ENCODE results near the gene CHI3L2.

- TF ChIP-seq, protein P1, sequence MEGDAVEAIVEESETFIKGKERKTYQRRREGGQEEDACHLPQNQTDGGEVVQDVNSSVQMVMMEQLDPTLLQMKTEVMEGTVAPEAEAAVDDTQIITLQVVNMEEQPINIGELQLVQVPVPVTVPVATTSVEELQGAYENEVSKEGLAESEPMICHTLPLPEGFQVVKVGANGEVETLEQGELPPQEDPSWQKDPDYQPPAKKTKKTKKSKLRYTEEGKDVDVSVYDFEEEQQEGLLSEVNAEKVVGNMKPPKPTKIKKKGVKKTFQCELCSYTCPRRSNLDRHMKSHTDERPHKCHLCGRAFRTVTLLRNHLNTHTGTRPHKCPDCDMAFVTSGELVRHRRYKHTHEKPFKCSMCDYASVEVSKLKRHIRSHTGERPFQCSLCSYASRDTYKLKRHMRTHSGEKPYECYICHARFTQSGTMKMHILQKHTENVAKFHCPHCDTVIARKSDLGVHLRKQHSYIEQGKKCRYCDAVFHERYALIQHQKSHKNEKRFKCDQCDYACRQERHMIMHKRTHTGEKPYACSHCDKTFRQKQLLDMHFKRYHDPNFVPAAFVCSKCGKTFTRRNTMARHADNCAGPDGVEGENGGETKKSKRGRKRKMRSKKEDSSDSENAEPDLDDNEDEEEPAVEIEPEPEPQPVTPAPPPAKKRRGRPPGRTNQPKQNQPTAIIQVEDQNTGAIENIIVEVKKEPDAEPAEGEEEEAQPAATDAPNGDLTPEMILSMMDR (conservative IDR thresholded peaks at IDR 0.05), result no peak
- TF ChIP-seq EZH2 (IDR thresholded peaks at IDR 0.05; ENCODE audit: low read depth), result no peak
Observed at GRCh38 chr1:111183308-111184069, 44.0 kb upstream of the CHI3L2 start.

All from PC-9 (cell line).